Stomach (tissue), 9 donors: ENCODE measurements around the gene SIGLEC6. TPM values are rescaled to one million over a fixed set of nuclear protein-coding genes. Genes with fewer than 3 reads are reported as not detected.

Experiments
- DNase-seq, 2 donors: peaks; one replicate each; pipeline versions ENCODE4 v3.0.0 to v3.0.0-alpha.2; 2013 to 2019
- H3K27ac ChIP-seq, 5 donors: fragments of 200-600 bp in 4 of 5; sonication (generic) in 4 of 5; one replicate each; pipeline ENCODE4 v1.5.1; 2013 to 2019; ENCODE audit warnings: mild to moderate bottlenecking in 1 of 5, moderate library complexity in 1 of 5
- H3K27me3 ChIP-seq, 3 donors: fragments of 200-600 bp; sonication (generic); one replicate each; pipeline ENCODE4 v1.5.1; 2017 to 2019; ENCODE audit warnings: mixed run types in 1 of 3
- H3K36me3 ChIP-seq, 4 donors: fragments of 200-600 bp; sonication (generic); 1 replicate in 3 of 4; 2 replicates in 1 of 4; pipeline ENCODE4 v1.5.1; 2016 to 2019
- H3K4me1 ChIP-seq, 4 donors: fragments of 200-600 bp; sonication (generic); one replicate each; pipeline ENCODE4 v1.5.1; 2016 to 2019
- H3K4me3 ChIP-seq, 4 donors: fragments of 200-600 bp; sonication (generic) in 3 of 4; one replicate each; pipeline ENCODE4 v1.5.1; 2016 to 2019; ENCODE audit warnings: mild to moderate bottlenecking in 1 of 4
- H3K9me3 ChIP-seq, 4 donors: fragments of 200-600 bp; sonication (generic); one replicate each; pipeline ENCODE4 v1.5.1; 2016 to 2019
- CTCF ChIP-seq, 7 experiments: fragments of 450-650 bp in 4 of 7; fragments of 200-600 bp in 3 of 7; sonication (generic) in 3 of 7; IDR thresholded peaks; one replicate each; pipeline ENCODE4 v1.5.1; 2016 to 2019; ENCODE audit warnings: antibody characterized with exemption in 7 of 7, control low read depth in 2 of 7, mild to moderate bottlenecking in 1 of 7
- EP300 ChIP-seq: sonication (generic); formaldehyde crosslinking; IDR thresholded peaks from one replicate; pipeline ENCODE4 v1.6.1; 2017; ENCODE audit warnings: antibody characterized with exemption
- POLR2A ChIP-seq, 4 donors: fragments of 450-650 bp; IDR thresholded peaks; one replicate each; pipeline ENCODE4 v1.6.1; 2016; ENCODE audit warnings: antibody characterized with exemption in 4 of 4, control low read depth in 2 of 4, mild to moderate bottlenecking in 1 of 4, moderate library complexity in 1 of 4
- POLR2AphosphoS5 ChIP-seq, 3 donors: sonication (generic); formaldehyde crosslinking; IDR thresholded peaks; one replicate each; pipeline ENCODE4 v1.6.1; 2016; ENCODE audit warnings: antibody characterized with exemption in 3 of 3
- WGBS, 5 donors: extraction: QIAGEN DNeasy Blood & Tissue Kit in 3 of 5; methylation state at CpG; one replicate each; pipeline versions ENCODE4 v1.1.5 to v1.1.7; 2013 to 2018; 5-methylcytosine and 5-hydroxymethylcytosine counted together
- intact Hi-C: fragments of 100-400 bp; cut with DNase I; formaldehyde crosslinking; loops from one replicate; pipeline ENCODE4 v1.15.1; 2023; ENCODE audit warnings: low total_unique reads
- polyA plus RNA-seq, 3 donors: library from polyadenylated mRNA; stranded (reverse); fragments of 200-250 nt; gene quantifications; one replicate each; pipeline ENCODE4 v1.2.3, GENCODE V29; 2013
- total RNA-seq, 5 donors: library from RNA; depleted of rRNA; stranded (reverse); fragments of >200 nt; gene quantifications; one replicate each; pipeline versions ENCODE4 v1.1.0 to v1.2.3, GENCODE V29; 2014 to 2016
- donor health status: healthy with polysubstance abuse.
- donor health status: Bipolar disorder and iron deficiency.
- donor health status: healthy.

The SIGLEC6 gene
- total and polyA plus RNA-seq, 8 donors, result 0.50 to 7.1 (median 2.4) TPM; not detected in 5

GRCh38 chr19:51493776-51494175 is 37.7 kb downstream of the SIGLEC6 start:
- DNase-seq, result no peak
- H3K27me3 ChIP-seq, result peaks cover 0 to 10% (median 6%) of the 10 kb centered on the region in 3 donors
- WGBS, 5 donors, result 20 to 45% (median 27%) methylated on average over 2 of the region's 2 CpGs
- no peaks in the 10 kb centered on the region for H3K9me3 ChIP-seq
- intact Hi-C loops, result no loop called here
- H3K36me3 ChIP-seq, result no peaks in the 10 kb centered on the region
- no peaks in the 10 kb centered on the region for H3K4me1 ChIP-seq
- H3K4me3 ChIP-seq, result no peak overlapping the region
- no peak overlapping the region for H3K27ac ChIP-seq
- TF ChIP-seq POLR2AphosphoS5 (IDR thresholded peaks at IDR 0.05) (no peak), CTCF (IDR thresholded peaks at IDR 0.05) (no peak), POLR2A (IDR thresholded peaks at IDR 0.05) (no peak), EP300 (no peak)

GRCh38 chr19:51491586-51491985 is 39.9 kb downstream of the SIGLEC6 start:
- no peak for DNase-seq
- WGBS, 5 donors, result 70 to 82% (median 77%) methylated on average over 7 of the region's 7 CpGs
- no peaks in the 10 kb centered on the region for H3K4me1 ChIP-seq
- intact Hi-C loops, result no loop called here
- peaks cover 0 to 10% (median 6%) of the 10 kb centered on the region in 3 donors for H3K27me3 ChIP-seq
- H3K36me3 ChIP-seq, result no peaks in the 10 kb centered on the region
- no peaks in the 10 kb centered on the region for H3K9me3 ChIP-seq
- H3K27ac ChIP-seq, result no peak overlapping the region
- TF ChIP-seq POLR2AphosphoS5 (IDR thresholded peaks at IDR 0.05) (no peak), POLR2A (IDR thresholded peaks at IDR 0.05) (no peak), CTCF (IDR thresholded peaks at IDR 0.05) (no peak), EP300 (no peak)
- H3K4me3 ChIP-seq, result no peak overlapping the region

GRCh38 chr19:51490676-51491075 is 40.8 kb downstream of the SIGLEC6 start:
- intact Hi-C loops, result no loop called here
- no peaks in the 10 kb centered on the region for H3K4me1 ChIP-seq
- H3K36me3 ChIP-seq, result no peaks in the 10 kb centered on the region
- no peak for DNase-seq
- no peak for TF ChIP-seq POLR2AphosphoS5 (IDR thresholded peaks at IDR 0.05)
- TF ChIP-seq EP300, result no peak
- no peak for TF ChIP-seq CTCF (IDR thresholded peaks at IDR 0.05)
- no peak for TF ChIP-seq POLR2A (IDR thresholded peaks at IDR 0.05)
- H3K27ac ChIP-seq, result no peak overlapping the region
- 33 to 49% (median 42%) methylated on average over 14 of the region's 14 CpGs for WGBS, 5 donors
- peaks cover 0 to 13% (median 6%) of the 10 kb centered on the region in 3 donors for H3K27me3 ChIP-seq
- no peaks in the 10 kb centered on the region for H3K9me3 ChIP-seq
- H3K4me3 ChIP-seq, result no peak overlapping the region

- no peak for DNase-seq
- Histone ChIP-seq H3K36me3 (no peaks in the 10 kb centered on the region), H3K4me3 (no peak overlapping the region), H3K27me3 (peaks cover 0 to 29% (median 6%) of the 10 kb centered on the region in 3 donors), H3K4me1 (no peaks in the 10 kb centered on the region), H3K9me3 (no peaks in the 10 kb centered on the region), H3K27ac (no peak overlapping the region)
- no peak for TF ChIP-seq POLR2A (IDR thresholded peaks at IDR 0.05)
- no peak for TF ChIP-seq CTCF (IDR thresholded peaks at IDR 0.05)
- no peak for TF ChIP-seq POLR2AphosphoS5 (IDR thresholded peaks at IDR 0.05)
- no peak for TF ChIP-seq EP300
- intact Hi-C loops, result no loop called here
- 32 to 43% (median 40%) methylated on average over 2 of the region's 2 CpGs for WGBS, 5 donors
Measured at GRCh38 chr19:51489113-51489512, 42.4 kb downstream of the SIGLEC6 start.
